Colon (tissue), 2 donors: Measurements from ENCODE around the gene RAB28.
A peak's percentile ranks its signal among the peaks of the same experiment; 100 is the strongest.

Experiments used
- FAIRE-seq: peaks from 2 replicates; lab custom pipeline; 2012; peaks lifted over from hg19 to GRCh38; lab: Jason Lieb, UNC
- donor health status: control.
- donor health status: control.

The RAB28 gene

GRCh38 chr4:13509442-13509841 lies 25.3 kb upstream of the RAB28 start:
- no peak for FAIRE-seq

DNA sequence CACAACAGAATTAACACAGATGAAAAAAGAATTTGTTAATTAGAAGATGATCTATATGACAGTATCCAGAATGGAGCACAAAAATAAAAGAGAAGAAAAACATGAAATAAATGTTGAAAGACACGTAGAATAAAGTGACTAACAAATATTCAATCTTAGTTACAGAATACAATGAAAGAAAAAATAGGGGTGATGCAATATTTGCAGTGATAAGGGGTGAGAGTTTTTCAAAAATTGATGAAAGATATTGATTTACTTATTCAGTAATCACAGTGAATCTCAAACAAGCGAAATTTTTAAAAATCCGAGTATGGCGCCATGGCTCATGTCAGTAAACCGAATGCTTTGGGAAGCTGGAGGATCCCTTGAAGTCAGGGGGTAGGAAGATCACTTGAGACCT lies 20.2 kb upstream of the RAB28 start:
- no peak for FAIRE-seq

DNA sequence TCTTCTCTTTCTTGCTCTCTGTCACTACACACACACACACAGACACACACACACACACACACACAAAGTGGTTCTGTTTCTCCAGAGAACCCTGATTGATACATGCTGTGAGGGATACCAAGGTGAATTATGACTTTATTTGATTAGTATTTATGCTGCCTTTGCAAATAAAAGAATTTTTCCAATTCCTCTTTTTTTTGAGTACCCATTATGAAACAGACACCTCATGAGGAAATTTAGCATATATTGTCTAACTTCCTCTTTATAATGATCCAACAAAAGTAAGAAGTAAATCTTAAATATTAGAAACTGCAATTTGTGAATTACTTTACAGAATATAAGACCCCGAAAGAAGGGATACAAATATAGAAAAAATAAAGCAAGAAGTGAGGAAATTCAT lies 14.3 kb upstream of the RAB28 start:
- FAIRE-seq, result no peak

- no peak for FAIRE-seq
Observed at GRCh38 chr4:13496605-13497004, 12.5 kb upstream of the RAB28 start.

- FAIRE-seq, result no peak
Observed at GRCh38 chr4:13495753-13496152, 11.6 kb upstream of the RAB28 start.

GRCh38 chr4:13493793-13494192 lies 9.7 kb upstream of the RAB28 start:
- no peak for FAIRE-seq

DNA sequence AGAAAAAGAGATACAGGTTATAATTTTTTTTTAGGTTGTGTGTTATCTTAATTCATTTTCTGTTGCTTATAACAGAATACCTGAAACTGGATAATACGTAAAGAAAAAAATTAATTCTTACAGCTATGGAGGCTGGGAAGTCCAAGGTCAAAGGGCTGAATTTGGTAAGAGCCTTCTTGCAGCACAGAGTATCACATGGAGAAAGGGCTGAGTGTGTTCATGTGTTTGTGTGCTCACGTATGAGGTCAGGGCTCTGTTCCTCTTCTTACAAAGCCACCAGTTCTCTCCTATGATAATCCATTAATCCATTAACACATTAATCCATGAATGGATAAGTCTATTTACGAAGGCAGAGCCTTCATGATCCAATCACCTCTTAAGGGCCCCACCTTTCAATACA lies 8.6 kb upstream of the RAB28 start:
- no peak for FAIRE-seq

- FAIRE-seq, result no peak
Observed at GRCh38 chr4:13484749-13485221, 645 bp upstream of the RAB28 start.

DNA sequence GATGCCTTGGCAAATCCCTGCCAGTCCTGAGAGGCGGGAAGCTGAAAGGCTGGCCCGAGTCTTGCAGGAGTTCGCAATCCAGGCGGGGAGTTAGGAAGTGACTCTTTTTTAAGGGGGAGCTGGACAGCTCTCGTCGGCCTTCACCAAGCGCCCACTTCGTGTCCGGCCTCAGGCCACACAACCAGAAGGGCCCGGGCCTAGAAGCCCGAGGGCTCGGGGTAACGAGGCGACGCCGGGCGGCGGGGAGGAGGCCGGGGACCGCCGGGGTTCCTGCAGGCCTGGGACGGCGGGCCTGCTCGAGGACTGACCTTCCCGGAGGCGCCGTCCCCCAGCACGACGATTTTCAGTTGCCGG lies 395 bp downstream of the RAB28 start:
- FAIRE-seq, result no peak

GRCh38 chr4:13483136-13483767 lies 888 bp downstream of the RAB28 start:
- no peak for FAIRE-seq

GRCh38 chr4:13481569-13481968 lies 2.6 kb downstream of the RAB28 start:
- FAIRE-seq, result no peak

GRCh38 chr4:13478707-13479106 lies 5.4 kb downstream of the RAB28 start:
- no peak for FAIRE-seq

- FAIRE-seq, result no peak
Observed at GRCh38 chr4:13478131-13478530, 6.0 kb downstream of the RAB28 start.

GRCh38 chr4:13476915-13477314 lies 7.2 kb downstream of the RAB28 start:
- no peak for FAIRE-seq

DNA sequence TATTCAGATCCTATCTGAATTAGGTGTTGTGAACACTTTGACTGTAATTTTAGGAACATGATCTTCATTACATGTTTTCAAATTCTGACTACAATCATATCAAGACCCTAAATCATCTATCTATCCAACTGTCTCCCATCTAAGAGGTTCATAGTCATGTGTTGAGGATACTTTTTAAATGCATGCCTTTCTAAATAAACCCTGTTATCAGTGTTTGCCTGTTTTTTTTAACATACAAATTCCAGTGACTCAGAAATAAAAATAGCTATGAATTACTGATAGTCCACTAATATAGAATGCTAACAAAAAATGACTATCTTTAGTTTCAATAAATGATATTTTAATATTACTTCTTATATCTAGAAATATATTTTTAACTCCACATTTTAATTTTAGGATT lies 8.0 kb downstream of the RAB28 start:
- no peak for FAIRE-seq

- FAIRE-seq, result no peak
Observed at GRCh38 chr4:13471400-13471799, 12.7 kb downstream of the RAB28 start.

DNA sequence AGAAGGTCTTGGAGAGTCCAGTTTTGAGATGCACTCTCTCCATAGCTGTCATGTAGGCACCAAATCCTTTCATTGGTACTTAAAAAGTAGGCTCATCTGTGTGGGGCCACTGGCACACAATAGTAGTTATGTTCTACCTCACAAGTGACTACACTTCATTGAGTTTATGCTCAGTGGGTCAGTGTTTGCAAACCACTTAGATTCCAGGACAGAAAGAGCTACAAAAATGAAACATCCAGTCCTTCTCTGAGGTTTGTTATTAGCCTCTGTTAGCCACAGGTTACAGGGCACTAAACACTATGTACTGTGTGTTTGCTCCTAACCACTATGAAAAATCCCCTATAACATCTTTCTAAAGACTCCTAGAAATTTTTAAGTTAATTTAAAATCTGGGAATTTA lies 13.8 kb downstream of the RAB28 start:
- FAIRE-seq, result no peak

DNA sequence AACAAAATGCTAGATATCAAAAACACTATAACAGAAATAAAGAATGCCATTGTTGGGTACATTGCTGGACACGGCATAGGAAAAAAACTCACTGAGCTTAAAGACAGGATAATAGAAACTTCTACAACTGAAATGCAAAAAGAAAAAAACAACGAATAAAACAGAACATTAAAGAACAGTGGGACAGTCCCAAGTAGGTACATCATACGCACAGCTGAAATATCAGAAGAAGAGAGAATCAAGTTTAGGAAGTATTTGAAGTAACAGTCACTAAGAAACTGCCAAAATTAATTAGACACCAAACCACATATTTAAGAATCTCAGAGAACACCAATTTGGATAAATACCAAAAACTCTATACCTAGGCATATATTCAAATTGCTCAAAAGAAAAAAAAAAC lies 19.2 kb downstream of the RAB28 start:
- FAIRE-seq, result no peak

DNA sequence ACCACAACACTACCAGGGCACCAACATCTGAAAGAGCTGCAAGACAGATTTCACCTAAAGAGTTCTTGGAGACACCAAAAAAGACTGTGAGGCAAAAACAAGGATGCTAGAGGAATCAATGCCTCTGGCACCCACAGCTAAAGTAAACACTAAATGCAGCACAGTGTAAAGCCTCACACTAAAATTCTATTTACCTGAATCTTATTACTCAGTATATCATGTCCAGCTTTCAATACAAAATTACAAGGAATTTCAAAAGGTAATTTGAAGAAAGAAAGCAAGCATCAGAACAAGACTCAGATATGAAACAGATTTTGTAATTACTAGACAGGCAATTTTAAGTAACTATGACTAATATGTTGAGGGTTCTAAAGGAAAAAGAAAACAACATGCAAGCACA lies 19.6 kb downstream of the RAB28 start:
- FAIRE-seq, result no peak

GRCh38 chr4:13461191-13461905 lies 22.8 kb downstream of the RAB28 start:
- no peak for FAIRE-seq

- no peak for FAIRE-seq
Observed at GRCh38 chr4:13455411-13455810, 28.7 kb downstream of the RAB28 start.

- FAIRE-seq, result no peak
Observed at GRCh38 chr4:13454786-13455185, 29.4 kb downstream of the RAB28 start.

- peak; percentile 82 for FAIRE-seq
Observed at GRCh38 chr4:13452927-13453579, 31.1 kb downstream of the RAB28 start.

DNA sequence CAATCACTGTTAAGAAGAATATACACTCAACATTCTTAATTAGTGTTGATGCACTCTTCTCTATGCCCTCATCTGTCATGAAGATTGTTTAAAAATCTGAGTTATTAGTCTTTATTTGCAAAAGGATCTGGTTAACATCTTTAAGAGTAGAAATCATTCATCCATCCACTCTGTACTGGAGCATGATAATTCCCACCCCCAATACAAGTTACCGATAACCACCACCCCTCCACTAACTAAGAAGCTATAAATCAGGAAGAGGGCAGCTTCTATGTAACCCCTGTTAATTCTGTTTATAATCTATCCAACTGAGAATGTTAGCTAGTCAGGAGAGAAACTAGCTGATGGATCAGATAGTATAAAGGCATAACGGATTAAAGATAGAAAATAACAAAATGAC lies 34.5 kb downstream of the RAB28 start:
- no peak for FAIRE-seq
